Breast epithelium (tissue), 4 donors: Measurements from ENCODE around the gene TJAP1. TPM values are rescaled to one million over a fixed set of nuclear protein-coding genes. Genes with fewer than 3 reads are reported as not detected.
A peak's percentile ranks its signal among the peaks of the same experiment; 100 is the strongest.

Experiments used
- DNase-seq, 2 donors: peaks; one replicate each; pipeline ENCODE4 v3.0.0-alpha.2; 2019; ENCODE audit warnings: low spot score in 2 of 2
- H3K27ac ChIP-seq, 2 donors: fragments of 200-600 bp; sonication (generic) in 1 of 2; one replicate each; pipeline ENCODE4 v1.5.1; 2016 to 2019; ENCODE audit warnings: mild to moderate bottlenecking in 1 of 2
- H3K27me3 ChIP-seq, 2 donors: fragments of 200-600 bp; sonication (generic) in 1 of 2; one replicate each; pipeline versions ENCODE4 v1.5.1 to v1.6.0; 2017 to 2019; ENCODE audit warnings: control low read depth in 1 of 2, mild to moderate bottlenecking in 1 of 2
- H3K36me3 ChIP-seq: fragments of 200-600 bp; one replicate; pipeline ENCODE4 v1.5.1; 2019
- H3K4me1 ChIP-seq, 2 donors: fragments of 200-600 bp; sonication (generic); one replicate each; pipeline ENCODE4 v1.5.1; 2016 to 2019; ENCODE audit warnings: control low read depth in 1 of 2
- H3K4me3 ChIP-seq, 3 donors: fragments of 200-600 bp; sonication (generic); 1 replicate in 2 of 3; 2 replicates in 1 of 3; pipeline ENCODE4 v1.5.1; 2016 to 2019; ENCODE audit warnings: mild to moderate bottlenecking in 3 of 3, moderate library complexity in 2 of 3
- H3K9me3 ChIP-seq, 2 donors: fragments of 200-600 bp; sonication (generic) in 1 of 2; one replicate each; pipeline ENCODE4 v1.5.1; 2016 to 2019; ENCODE audit warnings: control low read depth in 1 of 2
- POLR2A ChIP-seq: fragments of 450-650 bp; IDR thresholded peaks from one replicate; pipeline ENCODE4 v1.6.1; 2016; ENCODE audit warnings: antibody characterized with exemption, mild to moderate bottlenecking, moderate library complexity
- POLR2AphosphoS5 ChIP-seq, 3 donors: sonication (generic); formaldehyde crosslinking; IDR thresholded peaks; one replicate each; pipeline ENCODE4 v1.6.1; 2017; ENCODE audit warnings: antibody characterized with exemption in 3 of 3
- intact Hi-C: fragments of 100-400 bp; cut with DNase I; formaldehyde crosslinking; loops from one replicate; pipeline ENCODE4 v1.15.1; 2023; ENCODE audit warnings: low total_unique reads
- total RNA-seq, 3 donors: library from RNA; depleted of rRNA; stranded (reverse); fragments of >200 nt; gene quantifications; one replicate each; pipeline ENCODE4 v1.1.0, GENCODE V29; 2016
- TF ChIP-seq, protein P1 (sequence below), 3 donors: fragments of 450-650 bp; IDR thresholded peaks; one replicate each; pipeline ENCODE4 v1.5.1; 2016 to 2017; ENCODE audit warnings: antibody characterized with exemption in 3 of 3, mild to moderate bottlenecking in 3 of 3, moderate library complexity in 3 of 3

TJAP1 gene
- total RNA-seq, 3 donors from 2014 or later, result 18.6 to 21.8 (median 21.3) TPM

DNA sequence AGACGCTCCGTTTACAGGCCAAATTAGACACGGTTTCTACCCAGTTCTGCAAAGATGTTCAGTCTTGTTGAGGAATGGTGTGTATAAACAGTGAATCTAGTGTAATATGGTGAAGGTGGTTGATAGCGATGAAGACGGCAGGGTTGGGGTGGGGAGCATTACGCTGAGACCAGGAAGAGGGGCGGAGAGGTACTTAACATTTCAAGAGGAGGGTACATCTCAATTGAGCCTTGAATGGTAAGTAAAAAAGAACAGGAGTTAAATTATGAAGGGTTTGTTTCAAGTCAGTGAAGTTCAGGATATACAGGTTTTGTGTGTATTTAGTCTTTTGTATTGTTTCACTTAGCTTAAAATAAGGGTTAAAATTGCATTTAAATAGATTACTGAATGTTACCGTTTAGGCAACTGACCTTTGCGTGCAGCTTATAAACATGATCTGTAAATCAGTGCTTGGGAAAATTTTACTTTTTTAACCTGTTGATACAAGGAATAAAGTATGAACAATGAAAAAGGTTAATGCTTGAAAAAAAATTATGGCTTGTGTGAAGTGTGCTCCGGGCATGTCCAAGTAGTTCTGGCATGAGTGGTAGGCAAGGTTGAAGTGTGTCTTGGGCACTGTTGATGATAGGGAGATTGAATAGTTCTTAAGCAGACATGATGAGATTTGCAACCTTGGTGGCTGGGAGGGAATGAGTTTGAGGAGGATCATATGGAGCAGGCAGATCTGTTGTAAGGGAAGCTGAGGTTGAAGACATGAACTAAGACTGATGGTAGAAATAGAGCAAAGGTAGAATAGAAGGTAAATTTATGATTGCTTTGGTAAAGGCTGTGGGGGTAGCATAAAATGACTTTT, 40.4 kb downstream of the TJAP1 start:
- DNase-seq, result no peak
- Histone ChIP-seq H3K36me3 (peaks cover 9% of the 10 kb centered on the region), H3K27ac (peak overlapping the region; percentile 89 to 94), H3K4me1 (peaks cover 14 to 15% of the 10 kb centered on the region in 2 donors), H3K27me3 (no peaks in the 10 kb centered on the region), H3K9me3 (no peaks in the 10 kb centered on the region), H3K4me3 (peak overlapping the region; percentile 91 to 98 (median 95))
- intact Hi-C loops, result no loop called here
- no peak for TF ChIP-seq POLR2AphosphoS5 (IDR thresholded peaks at IDR 0.05)
- TF ChIP-seq, protein P1, sequence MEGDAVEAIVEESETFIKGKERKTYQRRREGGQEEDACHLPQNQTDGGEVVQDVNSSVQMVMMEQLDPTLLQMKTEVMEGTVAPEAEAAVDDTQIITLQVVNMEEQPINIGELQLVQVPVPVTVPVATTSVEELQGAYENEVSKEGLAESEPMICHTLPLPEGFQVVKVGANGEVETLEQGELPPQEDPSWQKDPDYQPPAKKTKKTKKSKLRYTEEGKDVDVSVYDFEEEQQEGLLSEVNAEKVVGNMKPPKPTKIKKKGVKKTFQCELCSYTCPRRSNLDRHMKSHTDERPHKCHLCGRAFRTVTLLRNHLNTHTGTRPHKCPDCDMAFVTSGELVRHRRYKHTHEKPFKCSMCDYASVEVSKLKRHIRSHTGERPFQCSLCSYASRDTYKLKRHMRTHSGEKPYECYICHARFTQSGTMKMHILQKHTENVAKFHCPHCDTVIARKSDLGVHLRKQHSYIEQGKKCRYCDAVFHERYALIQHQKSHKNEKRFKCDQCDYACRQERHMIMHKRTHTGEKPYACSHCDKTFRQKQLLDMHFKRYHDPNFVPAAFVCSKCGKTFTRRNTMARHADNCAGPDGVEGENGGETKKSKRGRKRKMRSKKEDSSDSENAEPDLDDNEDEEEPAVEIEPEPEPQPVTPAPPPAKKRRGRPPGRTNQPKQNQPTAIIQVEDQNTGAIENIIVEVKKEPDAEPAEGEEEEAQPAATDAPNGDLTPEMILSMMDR (IDR thresholded peaks at IDR 0.05), result no peak
- no peak for TF ChIP-seq POLR2A

DNA sequence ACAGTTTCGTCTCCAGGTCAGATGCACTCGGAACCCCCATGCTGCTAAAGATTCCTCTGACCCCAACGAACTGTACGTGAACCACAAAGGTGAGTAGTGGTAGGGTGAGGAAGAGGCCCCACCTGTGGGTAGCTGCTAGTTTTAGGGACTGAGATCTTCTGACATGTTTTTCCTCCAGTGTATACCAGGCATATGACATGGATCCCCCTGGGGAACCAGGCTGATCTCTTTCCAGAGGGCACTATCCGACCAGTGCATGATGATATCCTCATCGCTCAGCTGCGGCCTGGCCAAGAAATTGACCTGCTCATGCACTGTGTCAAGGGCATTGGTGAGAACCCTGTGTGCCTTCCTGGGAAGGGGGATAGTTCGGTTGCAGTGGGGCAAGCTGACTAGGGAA, 42.7 kb downstream of the TJAP1 start:
- no peak overlapping the region for H3K4me3 ChIP-seq
- no peak for DNase-seq
- H3K27ac ChIP-seq, result no peak overlapping the region
- no peaks in the 10 kb centered on the region for H3K9me3 ChIP-seq
- peaks cover 13% of the 10 kb centered on the region for H3K36me3 ChIP-seq
- H3K27me3 ChIP-seq, result no peaks in the 10 kb centered on the region
- intact Hi-C loops, result no loop called here
- TF ChIP-seq, protein P1 (IDR thresholded peaks at IDR 0.05), result no peak
- TF ChIP-seq POLR2AphosphoS5 (IDR thresholded peaks at IDR 0.05), result no peak
- TF ChIP-seq POLR2A, result no peak
- peaks cover 10 to 13% of the 10 kb centered on the region in 2 donors for H3K4me1 ChIP-seq

DNA sequence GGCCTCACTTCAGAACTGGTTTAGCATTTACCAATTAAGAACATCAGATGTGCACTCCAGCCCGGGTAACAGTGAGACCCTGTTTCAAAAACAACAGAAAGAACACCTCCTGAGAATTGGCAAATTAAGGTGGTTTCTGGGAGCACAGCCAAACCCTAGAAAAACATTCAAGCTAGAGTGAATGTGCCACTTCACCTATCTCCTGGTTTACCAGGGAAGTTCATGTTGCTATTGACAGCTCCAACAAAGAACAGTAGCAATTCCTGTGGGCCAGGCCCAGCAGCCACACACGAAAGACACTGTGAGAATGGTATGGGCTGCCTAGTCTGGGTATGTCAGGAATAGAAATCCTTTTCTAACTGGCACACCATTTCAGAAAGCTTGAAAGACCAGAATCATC, 44.5 kb downstream of the TJAP1 start:
- H3K36me3 ChIP-seq, result peaks cover 13% of the 10 kb centered on the region
- H3K27ac ChIP-seq, result peak overlapping the region; percentile 48 to 83
- peak in 1 of 2 donors; percentile 53 for DNase-seq
- intact Hi-C loops, result no loop called here
- TF ChIP-seq, protein P1 (IDR thresholded peaks at IDR 0.05), result no peak
- peak in 1 of 3 donors; percentile 32 for TF ChIP-seq POLR2AphosphoS5 (IDR thresholded peaks at IDR 0.05)
- peaks cover 0 to 3% of the 10 kb centered on the region in 2 donors for H3K4me1 ChIP-seq
- H3K27me3 ChIP-seq, result no peaks in the 10 kb centered on the region
- H3K9me3 ChIP-seq, result no peaks in the 10 kb centered on the region
- H3K4me3 ChIP-seq, result no peak overlapping the region

DNA sequence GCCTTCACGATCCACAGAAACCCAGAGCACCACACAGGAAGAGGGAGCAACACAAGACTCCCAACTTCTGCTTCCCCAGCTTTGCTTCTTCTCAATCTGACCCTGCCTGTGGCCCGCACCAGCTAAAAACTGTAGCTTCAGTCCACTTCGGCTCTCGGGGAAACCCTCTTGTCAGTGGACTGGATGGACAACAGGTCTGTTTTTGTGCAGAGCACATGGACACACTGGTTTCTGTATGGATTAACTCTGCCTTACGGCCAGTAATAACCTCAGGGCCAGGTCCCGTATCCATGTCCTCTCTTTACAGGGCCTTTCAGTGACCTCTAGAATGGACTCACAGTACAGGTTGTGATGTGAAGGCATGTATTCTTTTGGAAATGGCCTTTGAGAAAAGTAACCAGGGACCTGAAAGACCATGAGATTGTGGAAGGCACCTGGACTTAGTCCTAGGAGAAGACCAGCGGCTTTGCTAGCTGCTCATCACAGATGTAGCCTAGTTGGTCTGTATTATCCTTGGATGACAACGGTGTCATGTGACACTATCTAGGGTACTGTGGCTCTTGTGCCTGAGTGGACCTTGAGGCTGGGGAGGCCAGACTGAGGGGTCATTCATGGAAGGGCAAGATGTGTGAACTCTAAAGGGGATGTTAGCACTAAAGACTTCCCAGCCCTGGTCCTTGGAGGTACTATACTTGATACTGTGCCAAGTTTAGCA, 45.3 kb downstream of the TJAP1 start:
- intact Hi-C loops, result no loop called here
- Histone ChIP-seq H3K27ac (peak overlapping the region; percentile 36 to 83), H3K36me3 (peaks cover 13% of the 10 kb centered on the region), H3K27me3 (no peaks in the 10 kb centered on the region), H3K4me3 (no peak overlapping the region), H3K9me3 (no peaks in the 10 kb centered on the region), H3K4me1 (peaks cover 0 to 3% of the 10 kb centered on the region in 2 donors)
- TF ChIP-seq POLR2AphosphoS5 (IDR thresholded peaks at IDR 0.05) (no peak), POLR2A (no peak)
- TF ChIP-seq, protein P1 (IDR thresholded peaks at IDR 0.05), result no peak
- DNase-seq, result no peak

DNA sequence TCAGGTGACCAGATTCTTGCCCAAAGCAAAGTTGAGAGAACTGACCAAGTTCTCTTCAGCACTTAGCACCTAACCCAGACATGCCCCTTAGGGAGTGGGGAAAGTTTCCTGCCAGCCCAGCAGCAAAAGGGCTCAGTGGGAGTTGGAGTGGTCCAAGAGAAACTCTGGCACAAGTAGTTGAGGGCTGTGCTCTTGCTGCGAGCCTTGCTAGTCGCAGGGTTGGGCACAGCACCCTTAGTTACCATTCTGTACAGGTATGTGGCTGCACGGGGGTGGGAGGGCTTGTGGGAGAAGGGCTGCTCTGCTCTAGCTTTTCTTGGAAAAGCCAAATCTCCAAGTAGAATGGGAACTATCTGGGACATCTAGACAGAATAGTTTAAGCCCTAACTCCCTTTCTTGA, 45.9 kb downstream of the TJAP1 start:
- H3K27me3 ChIP-seq, result no peaks in the 10 kb centered on the region
- H3K27ac ChIP-seq, result peak overlapping the region; percentile 36 to 83
- H3K9me3 ChIP-seq, result no peaks in the 10 kb centered on the region
- H3K4me3 ChIP-seq, result no peak overlapping the region
- no peak for DNase-seq
- H3K4me1 ChIP-seq, result peaks cover 0 to under 1% of the 10 kb centered on the region in 2 donors
- peaks cover 13% of the 10 kb centered on the region for H3K36me3 ChIP-seq
- TF ChIP-seq POLR2A (no peak), POLR2AphosphoS5 (IDR thresholded peaks at IDR 0.05) (no peak)
- TF ChIP-seq, protein P1 (IDR thresholded peaks at IDR 0.05), result no peak
- intact Hi-C loops, result no loop called here
